HG03342 (cell line): ENCODE data around the gene CAMK2D.
"Not testable (repeated sequence)": the region's sequence is repeated elsewhere in the genome, so short reads cannot be mapped to it uniquely, and the experiment has no call there.

Experiments used
- ATAC-seq: cut with Tn5 transposase; IDR thresholded peaks from one replicate; pipeline ENCODE4 v1.9.1; 2021; ENCODE audit warnings: mild to moderate bottlenecking, moderate library complexity; ENCODE audit not compliant: unreplicated experiment

The CAMK2D gene

DNA sequence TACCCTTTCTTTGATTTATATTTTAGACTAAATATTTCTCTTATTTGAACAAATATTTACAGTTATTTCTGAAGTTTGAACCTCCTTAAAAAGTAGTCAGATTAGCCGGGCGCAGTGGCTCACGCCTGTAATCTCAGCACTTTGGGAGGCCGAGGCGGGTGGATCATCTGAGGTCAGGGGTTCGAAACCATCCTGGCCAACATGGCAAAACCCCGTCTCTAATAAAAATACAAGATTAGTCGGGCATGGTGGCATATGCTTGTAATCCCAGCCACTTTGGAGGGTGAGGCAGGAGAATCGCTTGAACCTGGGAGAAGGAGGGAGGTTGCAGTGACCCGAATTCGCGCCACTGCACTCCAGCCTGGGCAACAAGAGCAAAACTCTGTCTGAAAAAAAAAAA lies 2.4 kb upstream of the CAMK2D start:
- not testable (repeated sequence) for ATAC-seq

DNA sequence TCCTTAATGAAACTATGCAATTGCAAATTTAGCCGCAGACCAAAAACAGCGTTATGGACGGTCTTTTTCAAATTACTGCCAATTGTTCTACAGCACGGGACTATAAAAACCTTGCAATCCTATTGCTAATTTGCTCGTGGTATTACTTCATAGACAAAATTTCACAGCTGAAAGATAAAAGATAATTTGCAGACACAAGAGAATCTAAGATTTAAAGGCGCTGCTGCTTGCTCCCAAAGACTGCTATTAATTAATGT lies 1.4 kb upstream of the CAMK2D start:
- ATAC-seq, result no peak

DNA sequence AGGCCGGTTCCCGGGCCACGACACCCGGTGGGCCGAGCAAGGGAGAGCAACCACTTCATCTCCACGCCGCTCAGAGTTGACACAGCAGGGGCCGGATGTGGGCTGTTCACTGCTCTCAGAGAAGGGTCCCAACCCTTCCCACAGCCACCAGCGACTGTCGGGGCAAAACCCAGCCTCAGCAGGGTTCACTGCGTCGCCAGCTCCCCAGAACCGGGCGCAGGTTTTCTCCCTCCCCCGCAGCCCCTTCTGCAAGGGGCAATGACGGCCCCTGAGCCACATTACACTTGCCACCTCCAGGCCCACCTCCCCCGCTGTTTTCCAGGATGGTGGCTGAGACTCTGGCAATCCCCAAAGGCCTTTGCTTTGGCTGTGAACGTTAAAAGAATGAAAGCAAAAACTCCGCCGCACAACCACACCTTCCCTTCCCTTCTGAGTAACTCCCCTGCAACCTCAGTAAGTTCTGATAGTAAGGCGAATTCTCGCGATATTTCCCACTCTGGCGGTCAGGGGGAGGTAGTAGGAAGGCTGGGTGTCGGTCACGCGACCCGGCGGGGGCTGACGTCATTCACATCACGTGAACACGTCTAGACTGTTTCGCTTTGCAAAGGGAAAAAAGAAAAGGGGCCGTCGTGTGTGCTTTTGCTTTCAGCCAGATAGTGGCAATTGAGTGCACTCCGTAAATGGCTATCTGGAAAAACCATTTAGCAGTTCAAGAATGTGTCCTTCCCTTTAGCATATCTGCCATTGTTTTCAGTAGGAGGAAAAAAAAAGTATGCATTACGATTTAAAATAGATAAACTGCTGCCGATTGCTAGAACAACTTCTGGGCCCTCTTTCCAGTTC lies 869 bp upstream of the CAMK2D start:
- peak; percentile 62 for ATAC-seq

DNA sequence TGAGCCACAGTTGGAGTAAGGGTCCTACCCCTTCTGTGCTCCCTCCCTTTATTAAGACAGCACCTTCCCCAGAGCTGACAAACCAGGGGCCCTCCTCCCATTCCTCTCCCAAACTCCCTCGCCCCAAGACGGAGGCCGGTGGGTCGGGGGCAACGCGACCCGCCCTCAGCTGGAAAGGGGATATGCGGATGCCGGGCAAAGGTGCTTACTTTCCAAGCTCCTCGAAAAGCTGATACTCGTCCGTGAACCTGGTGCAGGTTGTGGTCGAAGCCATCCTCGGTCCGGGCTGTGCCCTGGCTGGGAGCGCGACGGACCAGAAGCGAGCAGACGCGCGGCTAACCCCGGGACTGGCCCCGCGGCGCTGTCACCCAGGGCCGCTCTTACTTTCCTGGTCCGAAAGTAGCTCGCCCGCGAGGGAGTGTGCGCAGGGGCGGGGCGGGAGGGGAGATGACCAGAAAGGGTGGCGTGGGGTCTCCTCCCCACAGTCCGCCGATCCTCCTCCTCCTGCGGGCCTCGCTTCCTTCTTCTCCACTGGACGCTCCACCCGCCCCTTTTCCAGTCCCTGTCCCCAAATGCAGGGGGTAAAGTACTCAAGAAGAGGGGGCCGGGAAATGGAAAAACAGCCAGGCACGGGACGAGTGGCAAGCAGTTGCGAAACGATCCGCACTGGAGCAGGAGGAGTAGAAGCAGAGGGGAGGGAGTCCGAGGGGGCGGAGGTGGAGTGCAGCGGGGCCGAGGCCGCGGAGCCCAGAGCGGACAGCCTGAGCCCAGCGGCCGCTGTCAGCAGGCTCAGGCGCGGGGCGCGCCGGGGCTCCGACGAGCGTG lies 531 bp downstream of the CAMK2D start:
- ATAC-seq, result no peak

DNA sequence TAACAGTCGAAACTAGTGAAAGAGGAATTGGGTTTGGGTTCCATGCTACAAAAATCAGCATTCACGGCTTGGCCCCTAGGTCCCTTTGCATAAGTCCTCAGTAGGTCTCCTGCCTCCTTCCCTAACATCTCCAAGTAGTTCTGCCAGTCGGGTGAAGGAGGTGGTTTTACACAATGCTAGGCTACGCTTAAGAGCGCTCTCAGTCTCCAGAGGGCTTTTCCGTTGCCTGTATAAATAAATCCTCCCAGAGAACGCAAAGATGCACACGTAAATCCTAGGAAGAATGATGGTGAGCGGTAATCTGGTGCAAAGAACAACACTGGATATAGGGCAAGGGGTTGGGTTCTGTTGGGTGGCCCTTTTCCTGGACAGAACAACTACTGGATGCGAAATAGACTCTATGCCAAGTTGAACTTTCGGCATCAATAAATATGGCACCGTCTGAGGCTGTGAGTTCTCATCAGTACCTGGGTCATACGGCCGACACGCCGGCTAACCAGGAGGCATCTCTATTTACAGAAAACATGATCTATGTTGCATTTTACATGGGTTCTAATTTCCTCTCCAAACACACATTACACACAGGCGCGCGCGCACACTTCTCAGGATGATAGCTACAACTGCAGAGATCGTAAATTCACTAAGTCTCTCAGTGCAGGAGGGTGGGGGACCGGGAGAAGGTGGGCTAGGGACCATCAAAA lies 1.3 kb downstream of the CAMK2D start:
- no peak for ATAC-seq

DNA sequence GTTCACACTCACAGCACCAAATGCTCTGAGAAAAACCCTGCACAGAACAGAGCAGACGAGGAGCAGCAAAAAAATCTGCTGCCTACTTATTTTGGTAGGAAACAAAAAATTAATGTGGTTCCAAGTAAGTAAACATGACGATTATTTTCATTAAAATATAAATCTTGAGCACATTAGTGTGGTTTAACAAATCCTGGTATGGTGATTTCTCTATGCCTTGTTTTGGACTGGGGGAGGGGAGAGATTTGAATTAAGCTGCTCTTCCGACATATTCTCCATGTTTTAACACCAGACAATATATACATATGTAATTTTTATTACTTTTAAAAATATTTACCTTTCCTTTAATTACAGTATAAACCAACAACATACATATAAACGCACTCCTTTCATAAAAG lies 1.8 kb downstream of the CAMK2D start:
- ATAC-seq, result no peak

DNA sequence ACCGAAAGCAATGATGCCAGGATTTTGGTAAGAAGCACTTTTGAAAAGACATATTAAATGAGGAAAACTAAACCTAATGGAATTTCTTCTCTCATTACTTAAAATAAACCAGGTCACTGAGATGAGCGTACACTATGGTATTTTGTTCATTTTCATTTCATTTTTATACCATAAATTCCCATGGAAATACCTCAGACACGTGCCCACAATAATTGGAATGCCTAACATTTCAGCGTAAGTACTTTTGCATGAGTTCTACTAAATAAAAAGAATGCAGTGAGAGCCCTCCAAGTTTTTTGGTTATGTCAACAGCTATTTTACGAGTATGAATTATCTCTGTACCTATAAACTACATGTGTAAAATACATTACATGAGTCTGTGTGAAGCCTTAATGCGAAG lies 3.2 kb downstream of the CAMK2D start:
- no peak for ATAC-seq

DNA sequence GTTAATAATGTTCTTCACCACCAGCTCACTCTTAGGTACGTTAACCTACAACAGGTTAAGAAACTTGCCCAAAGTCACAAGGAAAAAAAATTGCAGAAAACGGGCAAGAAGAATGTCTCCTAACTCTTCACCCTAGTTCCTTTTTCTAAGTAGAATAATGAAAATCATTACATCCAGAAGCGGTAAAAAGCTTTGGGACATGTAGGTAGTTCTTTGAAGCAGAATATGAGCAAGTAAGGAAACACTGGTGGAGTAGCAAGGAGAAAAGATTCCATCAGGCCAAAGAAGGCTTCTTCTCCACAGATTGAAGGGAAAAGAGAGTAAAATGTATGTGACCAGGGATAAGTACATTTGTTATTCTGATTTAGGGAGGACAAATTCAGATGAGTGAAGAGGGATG lies 4.1 kb downstream of the CAMK2D start:
- no peak for ATAC-seq

DNA sequence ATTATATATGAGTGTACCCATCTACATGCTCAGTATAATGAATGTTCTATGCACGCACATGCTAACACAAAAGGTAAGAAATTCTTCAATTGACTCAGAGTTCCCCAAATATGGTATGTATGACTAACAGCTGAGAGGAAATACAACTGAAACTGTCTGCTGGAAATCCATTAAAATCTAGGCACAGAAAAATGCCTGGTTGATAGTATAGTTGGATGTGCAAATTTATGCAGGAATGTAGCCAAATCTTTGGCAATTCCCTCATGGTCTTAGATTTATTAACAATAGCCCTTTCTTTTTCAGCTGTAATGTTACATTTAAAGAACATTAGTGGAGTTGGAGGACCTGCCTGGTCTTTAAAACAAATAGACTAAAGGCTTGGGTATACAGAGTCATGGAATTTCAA lies 5.5 kb downstream of the CAMK2D start:
- ATAC-seq, result peak; percentile 91

DNA sequence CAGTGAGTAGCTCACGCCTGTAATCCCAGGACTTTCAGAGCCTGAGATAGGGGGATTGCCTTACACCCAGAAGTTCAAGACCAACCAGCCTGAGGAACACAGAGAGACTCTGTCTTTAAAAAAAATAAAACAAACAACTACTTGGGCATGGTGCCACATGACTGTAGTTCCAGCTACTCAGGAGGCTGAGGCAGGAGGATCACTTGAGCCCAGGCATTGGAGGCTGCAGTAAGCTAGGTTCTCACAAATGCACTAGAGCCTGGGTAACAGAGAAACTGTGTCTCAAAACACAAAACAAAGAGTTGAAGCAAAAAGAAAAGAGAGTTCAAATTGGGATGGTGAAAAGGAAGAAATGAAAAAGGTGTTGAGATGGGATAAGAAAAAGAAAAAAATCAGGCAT lies 10.8 kb downstream of the CAMK2D start:
- no peak for ATAC-seq

DNA sequence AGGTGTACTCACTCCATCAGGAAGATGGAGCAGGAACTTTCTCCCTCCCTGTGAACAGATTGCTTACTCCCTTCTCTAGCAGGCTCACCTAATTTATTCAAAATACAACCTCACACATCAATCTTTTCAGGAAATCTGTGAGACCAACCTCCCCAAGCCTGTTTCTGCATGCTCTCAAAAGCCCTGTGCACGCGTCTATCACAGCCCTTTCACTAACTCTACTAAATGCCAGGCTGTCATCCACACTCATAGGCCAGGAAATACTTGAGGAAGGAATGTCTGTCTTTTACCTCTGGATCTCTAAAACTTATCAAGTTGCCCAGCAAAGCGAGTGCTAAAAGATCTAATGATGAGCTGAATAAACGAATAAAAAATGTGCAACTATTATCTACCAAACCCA lies 11.2 kb downstream of the CAMK2D start:
- ATAC-seq, result no peak

DNA sequence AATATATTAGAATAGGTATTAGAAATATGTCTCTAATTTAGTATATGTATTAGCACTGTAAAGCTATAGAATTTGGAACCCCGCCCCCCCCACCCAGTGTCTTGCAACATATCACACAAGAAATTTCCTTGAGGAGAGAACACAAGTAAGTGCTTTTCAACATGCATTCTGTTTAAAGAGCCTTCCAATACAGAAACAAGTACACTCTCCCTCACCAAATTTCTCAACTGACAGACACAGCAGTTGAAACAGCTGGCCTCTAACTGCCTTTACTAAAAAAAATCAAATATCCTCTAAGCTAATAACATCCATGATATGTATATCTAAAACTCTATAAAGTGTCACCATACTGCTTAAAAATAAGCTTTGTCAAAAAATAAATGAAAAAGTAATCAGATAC lies 12.4 kb downstream of the CAMK2D start:
- no peak for ATAC-seq

DNA sequence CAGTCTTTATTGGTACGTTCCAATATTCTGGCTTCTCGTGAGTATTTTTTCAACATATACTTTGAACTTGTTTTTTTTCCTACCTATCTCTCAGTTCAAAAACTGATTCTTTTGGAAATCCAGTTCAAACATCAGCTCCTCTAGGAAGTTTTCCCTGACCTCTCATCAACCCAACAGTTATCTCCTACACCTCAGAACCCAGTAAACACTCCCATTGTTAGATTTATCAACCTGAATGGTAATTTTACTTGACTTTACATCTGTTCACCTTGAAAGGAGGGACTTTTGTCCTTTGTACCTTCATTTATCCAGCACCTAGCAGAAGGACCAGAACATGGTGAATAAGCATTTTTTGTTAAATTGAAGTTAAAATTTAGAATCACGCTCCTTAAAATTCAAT lies 13.6 kb downstream of the CAMK2D start:
- no peak for ATAC-seq

DNA sequence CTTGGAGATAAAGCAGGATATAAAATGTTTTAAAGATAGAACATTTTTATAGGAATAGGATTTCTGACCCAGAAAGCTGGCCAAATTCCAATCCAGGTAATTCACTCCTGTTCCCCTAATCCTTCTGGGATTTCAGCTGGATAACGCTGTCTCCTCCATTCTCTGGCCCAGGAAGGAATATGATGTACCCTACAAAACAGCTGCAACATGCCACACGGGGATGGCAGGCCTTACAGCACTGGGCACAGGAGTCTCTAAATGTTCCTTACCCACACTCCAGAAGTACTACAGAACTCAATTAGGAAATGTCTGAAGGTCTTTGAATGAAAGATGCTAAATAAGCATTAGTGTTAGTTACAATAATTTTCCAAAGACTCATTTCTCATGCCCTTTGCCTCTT lies 15.8 kb downstream of the CAMK2D start:
- ATAC-seq, result no peak

DNA sequence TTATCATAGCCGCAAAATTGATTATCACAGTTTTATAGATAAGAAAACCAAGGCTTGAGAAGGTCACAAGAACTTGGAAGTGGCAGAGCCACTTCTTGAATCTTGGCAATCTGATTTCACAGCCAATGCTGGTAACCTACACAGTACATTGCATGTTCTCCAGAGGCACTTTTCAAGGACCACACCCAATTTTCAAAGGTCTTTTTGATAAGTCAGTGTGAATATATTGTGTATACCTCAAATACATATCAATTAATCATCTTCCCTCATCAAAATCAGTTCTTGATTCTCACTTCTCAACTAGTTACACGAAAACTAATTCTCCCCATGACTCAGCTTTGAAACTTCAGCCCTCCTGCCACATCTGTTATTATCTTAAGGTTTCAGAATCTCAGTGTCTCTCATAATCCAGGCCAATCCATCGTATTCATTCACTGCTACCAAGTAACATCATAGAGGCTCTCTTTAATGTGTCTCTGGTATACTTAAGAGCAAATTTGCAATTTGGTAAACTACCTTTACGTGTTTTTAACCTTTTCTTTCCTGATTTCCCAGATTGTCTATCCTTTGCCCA lies 16.8 kb downstream of the CAMK2D start:
- no peak for ATAC-seq

DNA sequence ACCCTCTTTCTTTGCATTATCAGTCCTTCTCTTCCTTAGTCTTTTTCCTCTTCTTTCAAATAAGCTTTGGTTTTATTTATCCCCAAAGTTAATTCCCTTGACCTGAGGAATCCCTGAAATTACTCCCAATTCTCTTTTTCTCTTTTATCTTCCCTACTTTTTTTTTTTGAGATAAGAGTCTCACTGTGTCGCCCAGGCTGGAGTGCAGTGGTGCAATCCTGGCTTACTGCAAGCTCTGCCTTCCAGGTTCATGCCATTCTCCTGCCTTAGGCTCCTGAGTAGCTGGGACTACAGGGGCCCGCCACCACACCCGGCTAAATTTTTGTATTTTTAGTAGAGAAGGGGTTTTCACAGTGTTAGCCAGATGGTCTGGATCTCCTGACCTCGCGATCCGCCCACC lies 17.8 kb downstream of the CAMK2D start:
- no peak for ATAC-seq

DNA sequence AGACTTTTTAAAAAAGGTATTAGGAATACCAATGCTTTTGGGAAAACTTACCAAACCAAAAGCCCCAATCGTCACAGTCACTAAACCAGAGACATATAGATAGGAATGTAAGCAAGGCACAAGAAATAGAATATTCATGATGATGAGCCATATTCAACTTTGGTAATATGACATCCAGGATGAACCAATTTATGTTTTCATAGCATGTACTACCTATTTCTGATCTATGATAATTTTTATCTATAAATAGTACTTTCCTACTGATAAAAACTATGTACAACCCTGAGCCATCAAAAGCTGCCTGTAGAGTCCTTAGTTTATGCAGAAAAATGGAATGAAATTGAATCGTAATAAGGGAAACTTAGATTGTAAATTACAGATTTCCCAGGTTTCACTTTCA lies 18.9 kb downstream of the CAMK2D start:
- no peak for ATAC-seq

DNA sequence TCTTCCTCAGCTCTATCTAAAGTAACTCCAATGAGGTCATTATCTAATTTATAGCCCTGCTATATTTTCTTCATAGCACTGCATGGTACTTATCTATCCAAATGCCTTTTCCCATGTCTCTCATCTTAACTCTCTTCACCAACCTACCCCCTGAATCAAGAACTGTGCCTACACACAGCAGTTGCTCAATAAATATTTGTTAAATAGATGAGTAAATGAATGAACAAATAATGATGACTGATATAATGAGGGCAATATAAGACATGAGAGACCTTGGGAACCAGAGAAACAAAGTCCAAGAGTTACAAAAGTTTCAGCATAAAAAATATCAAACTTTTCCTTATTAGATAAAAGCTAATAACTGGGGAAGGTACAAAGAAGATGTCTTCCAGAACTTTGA lies 19.6 kb downstream of the CAMK2D start:
- no peak for ATAC-seq

DNA sequence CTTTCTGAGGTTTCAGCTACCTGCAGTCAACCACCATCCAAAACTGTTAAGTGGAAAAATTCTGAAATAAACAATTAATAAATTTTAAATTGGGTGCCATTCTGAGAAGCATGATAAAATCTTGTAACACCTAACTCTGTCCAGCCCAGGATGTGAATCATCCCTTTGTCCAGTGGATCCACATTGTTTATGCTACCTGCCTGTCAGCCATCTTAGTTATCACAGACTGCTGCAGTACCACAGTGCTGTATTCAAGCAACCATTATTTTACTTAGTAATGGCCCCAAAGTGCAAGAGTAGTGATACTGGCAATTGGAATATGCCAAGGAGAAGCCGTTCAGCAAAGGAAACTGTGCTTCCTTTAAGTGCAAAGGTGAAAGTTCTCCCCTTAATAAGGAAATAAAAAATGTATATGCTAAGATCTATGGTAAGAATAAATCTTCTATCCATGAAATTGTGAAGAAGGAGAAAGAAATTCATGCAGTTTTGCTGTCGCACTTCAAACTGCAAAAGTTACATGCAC lies 20.6 kb downstream of the CAMK2D start:
- no peak for ATAC-seq

DNA sequence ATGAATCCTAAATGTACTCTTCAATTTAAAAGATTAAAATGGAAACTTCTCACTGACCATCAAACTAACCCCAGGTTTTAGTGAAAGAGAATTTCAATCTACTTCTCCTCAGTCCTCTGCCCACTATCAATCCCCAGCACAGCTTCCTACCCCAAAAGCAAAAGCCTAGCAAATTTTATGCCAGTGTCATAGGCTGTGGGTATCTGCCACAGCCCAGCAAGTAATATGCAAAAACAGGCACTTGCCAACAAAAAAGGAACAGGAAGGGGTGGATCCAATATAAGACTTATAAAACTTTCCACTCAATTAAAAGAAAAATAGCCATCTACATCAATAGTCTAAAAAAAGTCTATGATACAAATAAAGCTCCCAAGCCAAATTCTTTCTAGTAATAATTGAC lies 22.3 kb downstream of the CAMK2D start:
- ATAC-seq, result no peak

DNA sequence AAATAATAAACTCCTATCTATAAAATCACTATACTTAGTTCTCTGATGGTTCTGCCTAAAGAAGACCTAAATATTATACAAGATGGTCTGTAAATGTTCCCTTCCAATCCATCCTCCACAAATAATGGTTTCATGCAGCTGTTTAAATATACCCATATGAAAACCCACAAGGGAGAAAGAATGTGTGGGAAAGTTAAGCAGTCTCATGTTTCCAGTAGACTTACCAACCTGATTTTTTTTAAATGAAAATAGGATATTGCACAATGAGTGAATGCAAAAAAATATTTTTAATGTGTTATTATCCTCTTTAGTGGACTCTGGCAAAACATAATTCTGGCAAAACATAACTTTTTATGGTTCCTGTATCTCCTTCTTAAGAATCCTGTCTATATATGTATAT lies 23.3 kb downstream of the CAMK2D start:
- ATAC-seq, result no peak
